IMR-90 (cell line): ENCODE data around the gene TSPAN16. TPM values are rescaled to one million over a fixed set of nuclear protein-coding genes. Genes with fewer than 3 reads are reported as not detected.

Source experiments
- ATAC-seq: fragments of 200-7000 bp; cut with Tn5 transposase; 2 replicates; pipeline ENCODE4 v1.9.1; 2020; ENCODE audit warnings: low read depth, mild to moderate bottlenecking, moderate library complexity
- BruUV-seq: library from RNA; stranded (reverse); fragments of 400-500 nt; replicated peaks from 2 replicates; lab custom pipeline; 2021; lab: Mats Ljungman, UMichigan
- CTCF ChIA-PET: fragments of 300-600 bp; formaldehyde crosslinking; extraction: SDS; loops from one replicate; lab custom pipeline; 2021; ENCODE audit warnings: antibody characterized with exemption; lab: Yijun Ruan, JAX
- POLR2A ChIA-PET: fragments of 300-600 bp; sonication (Branson Sonifier 250); formaldehyde crosslinking; loops from one replicate; lab custom pipeline; 2022; ENCODE audit warnings: antibody characterized with exemption; ENCODE audit not compliant: unreplicated experiment; lab: Charles Lee
- DNase-seq: peaks from one replicate; pipeline ENCODE4 v3.0.0; 2013
- H2AFZ ChIP-seq: replicated peaks from 2 replicates; pipeline ENCODE3; 2013; ENCODE audit warnings: low read length, mild to moderate bottlenecking; ENCODE audit not compliant: poor library complexity
- H2AK5ac ChIP-seq: 2 replicates; pipeline ENCODE4 v1.6.1; 2013; ENCODE audit warnings: low read depth, low read length, inconsistent platforms
- H2AK9ac ChIP-seq: replicated peaks from 2 replicates; pipeline ENCODE3; 2013; ENCODE audit warnings: mild to moderate bottlenecking, low read depth, low read length, moderate library complexity; ENCODE audit not compliant: poor library complexity
- H2BK120ac ChIP-seq: 2 replicates; pipeline ENCODE4 v1.6.1; 2013; ENCODE audit warnings: low read depth, low read length, inconsistent platforms
- H2BK15ac ChIP-seq: 3 replicates; pipeline ENCODE4 v1.6.1; 2013; ENCODE audit warnings: low read depth, low read length, inconsistent platforms
- H2BK20ac ChIP-seq: 2 replicates; pipeline ENCODE4 v1.6.1; 2013; ENCODE audit warnings: low read depth, mild to moderate bottlenecking, inconsistent platforms, low read length, moderate library complexity
- H2BK5ac ChIP-seq: 2 replicates; pipeline ENCODE4 v1.6.1; 2013; ENCODE audit warnings: mild to moderate bottlenecking, low read depth, low read length, inconsistent platforms; ENCODE audit not compliant: poor library complexity, severe bottlenecking
- H3K14ac ChIP-seq: replicated peaks from 2 replicates; pipeline ENCODE4 v1.6.1; 2013; ENCODE audit warnings: low read depth, low read length, inconsistent platforms
- H3K18ac ChIP-seq: 2 replicates; pipeline ENCODE4 v1.6.1; 2013; ENCODE audit warnings: low read depth, low read length, control low read depth
- H3K23ac ChIP-seq: 2 replicates; pipeline ENCODE4 v1.6.1; 2013; ENCODE audit warnings: low read depth, low read length, inconsistent platforms
- H3K27ac ChIP-seq: 2 replicates; pipeline ENCODE4 v1.5.1; 2013; ENCODE audit warnings: mild to moderate bottlenecking, control low read depth, low read length; ENCODE audit not compliant: insufficient read depth
- H3K27me3 ChIP-seq: 2 replicates; pipeline ENCODE4 v1.6.1; 2013; ENCODE audit warnings: low read length; ENCODE audit not compliant: control insufficient read depth, insufficient read depth
- H3K36me3 ChIP-seq: 2 replicates; pipeline ENCODE4 v1.6.1; 2013; ENCODE audit warnings: low read length, mixed read lengths; ENCODE audit not compliant: control insufficient read depth, insufficient read depth
- H3K4ac ChIP-seq: 2 replicates; pipeline ENCODE4 v1.6.1; 2013; ENCODE audit warnings: low read depth, low read length, inconsistent platforms
- H3K4me1 ChIP-seq: 2 replicates; pipeline ENCODE4 v1.6.1; 2013; ENCODE audit warnings: low read length, mixed read lengths; ENCODE audit not compliant: control insufficient read depth, insufficient read depth
- H3K4me2 ChIP-seq: 2 replicates; pipeline ENCODE4 v1.6.1; 2013; ENCODE audit warnings: low read depth, mild to moderate bottlenecking, control low read depth, low read length, moderate library complexity
- H3K4me3 ChIP-seq: 2 replicates; pipeline ENCODE4 v1.5.1; 2013; ENCODE audit warnings: low read depth, mild to moderate bottlenecking, control low read depth, low read length, moderate library complexity; ENCODE audit not compliant: insufficient read depth
- H3K56ac ChIP-seq: 2 replicates; pipeline ENCODE4 v1.6.1; 2013; ENCODE audit warnings: low read length, inconsistent platforms; ENCODE audit not compliant: insufficient read depth; ENCODE audit errors: extremely low read depth
- H3K79me1 ChIP-seq, 2 experiments: 2 replicates each; pipeline ENCODE4 v1.6.1; 2013; ENCODE audit warnings: low read length in 2 of 2, inconsistent platforms in 1 of 2, low read depth in 1 of 2
- H3K9ac ChIP-seq: 2 replicates; pipeline ENCODE4 v1.6.1; 2013; ENCODE audit warnings: low read depth, low read length, control low read depth
- H3K9me1 ChIP-seq: 2 replicates; pipeline ENCODE4 v1.6.1; 2013; ENCODE audit warnings: low read length, inconsistent platforms; ENCODE audit not compliant: insufficient read depth
- H3K9me3 ChIP-seq: 2 replicates; pipeline ENCODE4 v1.6.1; 2013; ENCODE audit warnings: low read length; ENCODE audit not compliant: control insufficient read depth, insufficient read depth
- H4K20me1 ChIP-seq: 2 replicates; pipeline ENCODE4 v1.6.1; 2013; ENCODE audit warnings: low read length, inconsistent platforms; ENCODE audit not compliant: insufficient read depth
- H4K5ac ChIP-seq: 2 replicates; pipeline ENCODE4 v1.6.1; 2013; ENCODE audit warnings: mild to moderate bottlenecking, low read depth, low read length, control low read depth
- H4K8ac ChIP-seq, 2 experiments: 2 replicates each; pipeline ENCODE4 v1.6.1; 2013; ENCODE audit warnings: low read depth in 2 of 2, low read length in 2 of 2, control low read depth in 1 of 2, inconsistent platforms in 1 of 2
- H4K91ac ChIP-seq: 2 replicates; pipeline ENCODE4 v1.6.1; 2013; ENCODE audit warnings: low read depth, low read length, inconsistent platforms; ENCODE audit not compliant: insufficient read depth
- CEBPB ChIP-seq: IDR thresholded peaks from 2 replicates; pipeline ENCODE4 v1.6.1; 2012; ENCODE audit warnings: low read depth, low read length, improper control_type of control experiment
- CHD1 ChIP-seq: IDR thresholded peaks from 2 replicates; pipeline ENCODE4 v1.6.1; 2012; ENCODE audit warnings: low read depth, low read length, improper control_type of control experiment
- FOS ChIP-seq: fragments of 150-350 bp; IDR thresholded peaks from 2 replicates; pipeline ENCODE4 v1.6.1; 2016; ENCODE audit warnings: low read depth, low read length
- MAFK ChIP-seq: IDR thresholded peaks from 2 replicates; pipeline ENCODE4 v1.6.1; 2012; ENCODE audit warnings: low read depth, low read length, improper control_type of control experiment
- MAZ ChIP-seq: IDR thresholded peaks from 2 replicates; pipeline ENCODE4 v1.6.1; 2012; ENCODE audit warnings: low read depth, mild to moderate bottlenecking, low read length, improper control_type of control experiment, moderate library complexity, borderline replicate concordance
- NFE2L2 ChIP-seq: fragments of 150-350 bp; IDR thresholded peaks from 2 replicates; pipeline ENCODE4 v1.6.1; 2016; ENCODE audit warnings: low read depth, mild to moderate bottlenecking, low read length
- RAD21 ChIP-seq: IDR thresholded peaks from 2 replicates; pipeline ENCODE4 v1.6.1; 2012; ENCODE audit warnings: low read length, improper control_type of control experiment
- RCOR1 ChIP-seq: IDR thresholded peaks from 2 replicates; pipeline ENCODE4 v1.6.1; 2012; ENCODE audit warnings: mild to moderate bottlenecking, low read length, improper control_type of control experiment; ENCODE audit not compliant: insufficient replicate concordance
- SMC3 ChIP-seq: fragments of 150-350 bp; IDR thresholded peaks from 2 replicates; pipeline ENCODE4 v1.6.1; 2016; ENCODE audit warnings: low read depth, mild to moderate bottlenecking, antibody characterized with exemption, low read length, moderate library complexity
- WGBS, 2 experiments: methylation state at CpG; one replicate each; pipeline versions ENCODE4 v1.1.5 to v1.1.7; 2013; ENCODE audit warnings: missing lambda C conversion rate in 2 of 2; ENCODE audit not compliant: insufficient read length in 1 of 2; ENCODE audit errors: extremely low coverage in 2 of 2; 5-methylcytosine and 5-hydroxymethylcytosine counted together
- dilution Hi-C: fragments of 300-500 bp; cut with HindIII; formaldehyde crosslinking; loops from one replicate; pipeline ENCODE4 v1.14.3; 2018; ENCODE audit warnings: low sequenced_read_pairs; ENCODE audit not compliant: unreplicated experiment
- in situ Hi-C: fragments of 300-500 bp; cut with MboI; formaldehyde crosslinking; loops from 3 replicates; pipeline ENCODE4 v1.14.3; 2019; ENCODE audit warnings: low sequenced_read_pairs, inconsistent platforms, mixed read lengths
- intact Hi-C: fragments of 100-400 bp; cut with micrococcal nuclease; formaldehyde crosslinking; loops from 2 replicates; pipeline ENCODE4 v1.10.0; 2022
- polyA plus RNA-seq, 3 experiments: library from polyadenylated mRNA; depleted of rRNA; stranded (reverse); fragments of >200 nt; gene quantifications; 2 replicates each; pipeline ENCODE4 v1.2.3, GENCODE V29; 2012; ENCODE audit warnings: low replicate concordance in 1 of 3
- total RNA-seq: library from RNA; depleted of rRNA; stranded (reverse); fragments of >200 nt; gene quantifications from 2 replicates; pipeline ENCODE4 v1.2.3, GENCODE V29; 2012
- TF ChIP-seq, protein P1 (sequence below): conservative IDR thresholded peaks from 2 replicates; pipeline ENCODE4 v1.5.1; 2012; ENCODE audit warnings: mild to moderate bottlenecking, low read depth, low read length, improper control_type of control experiment
- TF ChIP-seq, protein P2 (sequence below): fragments of 150-350 bp; IDR thresholded peaks from 2 replicates; pipeline ENCODE4 v1.6.1; 2016; ENCODE audit warnings: low read depth, mild to moderate bottlenecking, low read length, moderate library complexity, borderline replicate concordance

Gene TSPAN16
- total and polyA plus RNA-seq, 2 of the 4 experiments (the other 2 are of a cell fraction) = not detected

DNA sequence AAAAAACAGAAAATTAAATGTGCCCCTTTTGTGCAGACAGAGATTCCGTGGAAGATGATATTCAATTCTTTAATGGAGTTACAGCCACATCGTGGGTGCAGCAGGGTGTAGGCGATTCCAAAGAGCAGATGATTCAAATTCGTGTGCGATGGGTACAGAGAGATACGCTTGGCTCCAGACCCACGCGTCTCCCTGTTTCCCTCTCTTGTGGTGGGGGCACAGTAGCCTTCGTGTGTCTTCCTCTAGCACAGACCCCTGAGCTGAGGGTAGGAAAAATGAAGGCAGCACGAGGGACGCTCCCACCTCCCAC is 4.8 kb downstream of the TSPAN16 start:
- H3K4me3 ChIP-seq = no peak overlapping the region
- WGBS, 2 experiments = 70% methylated on average over 2 of the region's 11 CpGs; no CpG with 5 or more reads in 1 of the 2 experiments
- no peak overlapping the region for H3K18ac ChIP-seq
- H3K4ac ChIP-seq = no peak overlapping the region
- dilution Hi-C loops = no loop called here
- BruUV-seq = no TSS peak
- no peaks in the 10 kb centered on the region for H3K79me1 ChIP-seq
- in situ Hi-C loops = no loop called here
- ChIA-PET CTCF (no interaction called here), POLR2A (no interaction called here)
- H3K4me1 ChIP-seq = no peaks in the 10 kb centered on the region
- no peak overlapping the region for H2AK5ac ChIP-seq
- H2BK15ac ChIP-seq = no peak overlapping the region
- no peak overlapping the region for H3K27ac ChIP-seq
- no peak overlapping the region for H2AK9ac ChIP-seq
- H2AFZ ChIP-seq = no peak overlapping the region
- H3K14ac ChIP-seq = no peak overlapping the region
- no peak overlapping the region for H3K9ac ChIP-seq
- no peak for DNase-seq
- no peaks in the 10 kb centered on the region for H4K20me1 ChIP-seq
- no peak overlapping the region for H3K56ac ChIP-seq
- no peak for ATAC-seq
- H3K9me1 ChIP-seq = no peaks in the 10 kb centered on the region
- H3K27me3 ChIP-seq = peaks cover 13% of the 10 kb centered on the region; the same call in 1 of the 2 replicates
- H3K4me2 ChIP-seq = no peak overlapping the region
- H4K91ac ChIP-seq = no peak overlapping the region
- no peak overlapping the region for H2BK20ac ChIP-seq
- H3K9me3 ChIP-seq = no peaks in the 10 kb centered on the region
- no peak overlapping the region for H4K5ac ChIP-seq
- no peak overlapping the region for H4K8ac ChIP-seq
- no peak overlapping the region for H2BK5ac ChIP-seq
- TF ChIP-seq CHD1 = no peak
- TF ChIP-seq RAD21 = no peak
- no peak for TF ChIP-seq CEBPB
- TF ChIP-seq MAZ = no peak
- no peak for TF ChIP-seq SMC3
- no peak for TF ChIP-seq RCOR1
- TF ChIP-seq, protein P1, sequence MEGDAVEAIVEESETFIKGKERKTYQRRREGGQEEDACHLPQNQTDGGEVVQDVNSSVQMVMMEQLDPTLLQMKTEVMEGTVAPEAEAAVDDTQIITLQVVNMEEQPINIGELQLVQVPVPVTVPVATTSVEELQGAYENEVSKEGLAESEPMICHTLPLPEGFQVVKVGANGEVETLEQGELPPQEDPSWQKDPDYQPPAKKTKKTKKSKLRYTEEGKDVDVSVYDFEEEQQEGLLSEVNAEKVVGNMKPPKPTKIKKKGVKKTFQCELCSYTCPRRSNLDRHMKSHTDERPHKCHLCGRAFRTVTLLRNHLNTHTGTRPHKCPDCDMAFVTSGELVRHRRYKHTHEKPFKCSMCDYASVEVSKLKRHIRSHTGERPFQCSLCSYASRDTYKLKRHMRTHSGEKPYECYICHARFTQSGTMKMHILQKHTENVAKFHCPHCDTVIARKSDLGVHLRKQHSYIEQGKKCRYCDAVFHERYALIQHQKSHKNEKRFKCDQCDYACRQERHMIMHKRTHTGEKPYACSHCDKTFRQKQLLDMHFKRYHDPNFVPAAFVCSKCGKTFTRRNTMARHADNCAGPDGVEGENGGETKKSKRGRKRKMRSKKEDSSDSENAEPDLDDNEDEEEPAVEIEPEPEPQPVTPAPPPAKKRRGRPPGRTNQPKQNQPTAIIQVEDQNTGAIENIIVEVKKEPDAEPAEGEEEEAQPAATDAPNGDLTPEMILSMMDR = no peak
- TF ChIP-seq FOS = no peak
- TF ChIP-seq, protein P2, sequence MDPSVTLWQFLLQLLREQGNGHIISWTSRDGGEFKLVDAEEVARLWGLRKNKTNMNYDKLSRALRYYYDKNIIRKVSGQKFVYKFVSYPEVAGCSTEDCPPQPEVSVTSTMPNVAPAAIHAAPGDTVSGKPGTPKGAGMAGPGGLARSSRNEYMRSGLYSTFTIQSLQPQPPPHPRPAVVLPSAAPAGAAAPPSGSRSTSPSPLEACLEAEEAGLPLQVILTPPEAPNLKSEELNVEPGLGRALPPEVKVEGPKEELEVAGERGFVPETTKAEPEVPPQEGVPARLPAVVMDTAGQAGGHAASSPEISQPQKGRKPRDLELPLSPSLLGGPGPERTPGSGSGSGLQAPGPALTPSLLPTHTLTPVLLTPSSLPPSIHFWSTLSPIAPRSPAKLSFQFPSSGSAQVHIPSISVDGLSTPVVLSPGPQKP = no peak
- no peak for TF ChIP-seq NFE2L2
- TF ChIP-seq MAFK = no peak
- no peaks in the 10 kb centered on the region for H3K36me3 ChIP-seq
- H2BK120ac ChIP-seq = no peak overlapping the region
- intact Hi-C loops = no loop called here
- H3K23ac ChIP-seq = no peak overlapping the region
